Measurements from ENCODE around the gene MIGA2. TPM values are rescaled to one million over a fixed set of nuclear protein-coding genes. Genes with fewer than 3 reads are reported as not detected.

Gene MIGA2
- polyA plus RNA-seq, 2 of the 4 experiments (the other 2 are of a cell fraction) = 6.4 to 16.1 TPM

DNA sequence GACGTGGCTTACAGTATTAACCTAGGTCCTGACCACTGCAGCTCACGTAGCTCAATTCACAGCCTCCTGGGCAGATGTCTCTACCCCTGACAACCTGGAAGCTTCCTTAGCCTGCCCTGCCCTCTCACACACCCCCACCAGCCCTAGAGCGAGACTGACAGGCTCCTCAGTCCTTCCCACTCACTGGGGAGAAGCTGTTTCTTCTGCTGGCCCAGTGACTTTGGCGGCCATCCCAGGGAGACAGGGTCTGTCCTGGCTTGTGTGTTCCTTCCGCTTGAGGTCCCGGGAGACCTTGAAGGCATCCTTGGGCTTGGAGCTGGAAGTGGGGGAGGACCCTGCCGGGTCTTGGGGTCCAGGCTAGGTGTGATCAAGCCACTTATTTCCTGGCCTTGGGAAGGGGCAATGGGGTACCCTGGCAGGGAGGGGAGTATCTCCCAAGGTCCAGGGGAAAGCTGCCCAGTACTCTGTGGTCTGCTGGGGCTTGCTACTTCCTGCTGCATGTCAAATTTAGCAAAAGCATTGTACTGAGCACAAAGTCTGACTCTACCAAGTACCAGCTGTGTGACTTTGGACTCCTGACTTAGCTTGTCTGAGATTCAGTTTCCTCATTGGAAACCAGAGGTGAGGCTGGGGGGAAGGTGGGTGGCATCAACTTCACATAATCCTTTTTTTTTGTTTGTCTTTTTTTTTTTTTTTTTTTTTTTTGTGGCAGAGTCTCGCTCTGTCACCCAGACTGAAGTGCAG, 1.9 kb downstream of the MIGA2 start:
- no peak overlapping the region for H3K4me3 ChIP-seq
- DNase-seq (ENCODE audit: low read depth in 1 of 2, low spot score in 1 of 2) (no peak), FAIRE-seq (no peak), ATAC-seq (no peak)
- no peak for TF ChIP-seq CBX2 (IDR thresholded peaks at IDR 0.05; ENCODE audit: borderline replicate concordance, low read depth)
- H3K27ac ChIP-seq = no peak overlapping the region
- 80% methylated on average over 8 of the region's 8 CpGs for WGBS (ENCODE audit: missing lambda C conversion rate)
- H3K4me1 ChIP-seq = peaks cover 14% of the 10 kb centered on the region; the same call in 1 of the 3 replicates
- H3K4me2 ChIP-seq = peak overlapping the region; percentile 92; the same call in 1 of the 3 replicates
- no peaks in the 10 kb centered on the region for H3K9me3 ChIP-seq
- CTCF ChIA-PET = interaction anchor here (0.5 to 2.9 kb wide), 6 partner anchors 9 to 585 kb away, joined by 3 to 18 read pairs (median 4); partner anchors contain the start of gene SH3GLB2
- POLR2A ChIA-PET = no interaction called here

DNA sequence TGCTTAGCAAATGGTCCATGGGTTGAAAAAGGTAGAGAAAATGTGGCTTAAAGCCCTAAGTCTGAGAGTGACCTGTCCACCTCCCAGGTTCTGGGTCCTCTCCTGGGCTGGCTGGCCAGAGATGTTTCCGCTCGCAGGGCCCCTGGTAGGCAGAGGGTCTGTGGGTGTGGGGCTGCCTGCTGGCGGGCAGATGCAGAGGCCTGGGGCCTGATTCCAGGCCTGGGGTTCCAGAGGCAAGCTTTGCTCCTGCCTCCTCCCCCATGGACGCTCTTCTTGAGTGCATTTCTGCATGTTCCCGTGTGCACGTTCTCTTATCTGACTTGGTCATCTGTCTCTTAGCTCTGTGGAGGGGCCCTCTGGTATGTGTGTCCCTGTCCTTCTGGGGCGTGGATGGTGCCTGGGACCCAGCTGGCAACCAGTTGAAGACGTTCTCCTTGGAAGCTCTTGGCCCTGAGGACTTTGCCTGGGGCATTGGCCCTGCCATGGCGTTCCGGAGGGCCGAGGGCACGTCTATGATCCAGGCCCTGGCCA, 3.8 kb downstream of the MIGA2 start:
- no peak for FAIRE-seq
- TF ChIP-seq BCL3 (IDR thresholded peaks at IDR 0.05) (no peak), HOXB13 (CRISPR knock-in tag; IDR thresholded peaks at IDR 0.05; ENCODE audit: low read depth) (no peak), KDM5A (IDR thresholded peaks at IDR 0.05) (no peak), E2F6 (IDR thresholded peaks at IDR 0.05; ENCODE audit: borderline replicate concordance, low read depth) (no peak), TP53 (CRISPR knock-in tag; IDR thresholded peaks at IDR 0.05) (no peak), FOXS1 (CRISPR knock-in tag; IDR thresholded peaks at IDR 0.05) (no peak), CEBPB (IDR thresholded peaks at IDR 0.05) (no peak), RARB (CRISPR knock-in tag; IDR thresholded peaks at IDR 0.05) (no peak), FOSB (CRISPR knock-in tag; IDR thresholded peaks at IDR 0.05) (no peak), JUNB (IDR thresholded peaks at IDR 0.05) (no peak), EP300 (IDR thresholded peaks at IDR 0.05) (no peak), CHD2 (IDR thresholded peaks at IDR 0.05; ENCODE audit: low read length, partially characterized antibody) (no peak), HOXA7 (CRISPR knock-in tag; IDR thresholded peaks at IDR 0.05) (no peak), SREBF2 (IDR thresholded peaks at IDR 0.05) (no peak), ZC3H11A (IDR thresholded peaks at IDR 0.05) (no peak)
- TF ChIP-seq, protein P1, sequence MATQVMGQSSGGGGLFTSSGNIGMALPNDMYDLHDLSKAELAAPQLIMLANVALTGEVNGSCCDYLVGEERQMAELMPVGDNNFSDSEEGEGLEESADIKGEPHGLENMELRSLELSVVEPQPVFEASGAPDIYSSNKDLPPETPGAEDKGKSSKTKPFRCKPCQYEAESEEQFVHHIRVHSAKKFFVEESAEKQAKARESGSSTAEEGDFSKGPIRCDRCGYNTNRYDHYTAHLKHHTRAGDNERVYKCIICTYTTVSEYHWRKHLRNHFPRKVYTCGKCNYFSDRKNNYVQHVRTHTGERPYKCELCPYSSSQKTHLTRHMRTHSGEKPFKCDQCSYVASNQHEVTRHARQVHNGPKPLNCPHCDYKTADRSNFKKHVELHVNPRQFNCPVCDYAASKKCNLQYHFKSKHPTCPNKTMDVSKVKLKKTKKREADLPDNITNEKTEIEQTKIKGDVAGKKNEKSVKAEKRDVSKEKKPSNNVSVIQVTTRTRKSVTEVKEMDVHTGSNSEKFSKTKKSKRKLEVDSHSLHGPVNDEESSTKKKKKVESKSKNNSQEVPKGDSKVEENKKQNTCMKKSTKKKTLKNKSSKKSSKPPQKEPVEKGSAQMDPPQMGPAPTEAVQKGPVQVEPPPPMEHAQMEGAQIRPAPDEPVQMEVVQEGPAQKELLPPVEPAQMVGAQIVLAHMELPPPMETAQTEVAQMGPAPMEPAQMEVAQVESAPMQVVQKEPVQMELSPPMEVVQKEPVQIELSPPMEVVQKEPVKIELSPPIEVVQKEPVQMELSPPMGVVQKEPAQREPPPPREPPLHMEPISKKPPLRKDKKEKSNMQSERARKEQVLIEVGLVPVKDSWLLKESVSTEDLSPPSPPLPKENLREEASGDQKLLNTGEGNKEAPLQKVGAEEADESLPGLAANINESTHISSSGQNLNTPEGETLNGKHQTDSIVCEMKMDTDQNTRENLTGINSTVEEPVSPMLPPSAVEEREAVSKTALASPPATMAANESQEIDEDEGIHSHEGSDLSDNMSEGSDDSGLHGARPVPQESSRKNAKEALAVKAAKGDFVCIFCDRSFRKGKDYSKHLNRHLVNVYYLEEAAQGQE (IDR thresholded peaks at IDR 0.05) = no peak
- TF ChIP-seq, protein P2, sequence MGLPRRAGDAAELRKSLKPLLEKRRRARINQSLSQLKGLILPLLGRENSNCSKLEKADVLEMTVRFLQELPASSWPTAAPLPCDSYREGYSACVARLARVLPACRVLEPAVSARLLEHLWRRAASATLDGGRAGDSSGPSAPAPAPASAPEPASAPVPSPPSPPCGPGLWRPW (IDR thresholded peaks at IDR 0.05) = no peak
- TF ChIP-seq, protein P3, sequence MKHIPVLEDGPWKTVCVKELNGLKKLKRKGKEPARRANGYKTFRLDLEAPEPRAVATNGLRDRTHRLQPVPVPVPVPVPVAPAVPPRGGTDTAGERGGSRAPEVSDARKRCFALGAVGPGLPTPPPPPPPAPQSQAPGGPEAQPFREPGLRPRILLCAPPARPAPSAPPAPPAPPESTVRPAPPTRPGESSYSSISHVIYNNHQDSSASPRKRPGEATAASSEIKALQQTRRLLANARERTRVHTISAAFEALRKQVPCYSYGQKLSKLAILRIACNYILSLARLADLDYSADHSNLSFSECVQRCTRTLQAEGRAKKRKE (CRISPR knock-in tag; IDR thresholded peaks at IDR 0.05; ENCODE audit: low read depth) = no peak
- ATAC-seq = no peak
- ChIA-PET CTCF (interaction anchor here (2.9 kb wide), 1 partner anchor 11 kb away, joined by 18 read pairs; the partner anchor contains the start of gene SH3GLB2), POLR2A (no interaction called here)
- no peaks in the 10 kb centered on the region for H3K9me3 ChIP-seq
- H3K27ac ChIP-seq = no peak overlapping the region
- H3K4me1 ChIP-seq = peaks cover 14% of the 10 kb centered on the region; the same call in 1 of the 3 replicates
- no peak for DNase-seq (ENCODE audit: low read depth in 1 of 2, low spot score in 1 of 2)
- H3K4me3 ChIP-seq = no peak overlapping the region
- H3K4me2 ChIP-seq = no peak overlapping the region
- WGBS (ENCODE audit: missing lambda C conversion rate) = 91% methylated on average over 7 of the region's 12 CpGs

All from A549 (cell line).